GM23338 (cell line): ENCODE results near the gene TMEM234.

ENCODE experiments used
- CREB1 ChIP-seq: fragments of 250-450 bp; sonication (Bioruptor Pico); IDR thresholded peaks from 2 replicates; pipeline ENCODE4 v1.5.0; 2020; ENCODE audit warnings: low read depth, mild to moderate bottlenecking, moderate library complexity
- EZH2 ChIP-seq: fragments of 200-600 bp; sonication (generic); IDR thresholded peaks from one replicate; pipeline ENCODE4 v1.8.0; 2017; ENCODE audit warnings: antibody characterized with exemption, mild to moderate bottlenecking, low read depth; ENCODE audit not compliant: unreplicated experiment
- EZH2phosphoT487 ChIP-seq: fragments of 200-600 bp; sonication (generic); IDR thresholded peaks from one replicate; pipeline ENCODE4 v1.8.1; 2018; ENCODE audit warnings: antibody characterized with exemption; ENCODE audit not compliant: unreplicated experiment
- JUNB ChIP-seq: IDR thresholded peaks from one replicate; pipeline ENCODE4 v1.6.1; 2016; ENCODE audit warnings: antibody characterized with exemption; ENCODE audit not compliant: unreplicated experiment
- NANOG ChIP-seq: IDR thresholded peaks from 2 replicates; pipeline ENCODE4 v1.6.1; 2016; ENCODE audit warnings: antibody characterized with exemption, borderline replicate concordance
- POLR2AphosphoS5 ChIP-seq: IDR thresholded peaks from 2 replicates; pipeline ENCODE4 v1.6.1; 2016; ENCODE audit warnings: antibody characterized with exemption, low read depth
- REST ChIP-seq: IDR thresholded peaks from one replicate; pipeline ENCODE4 v1.6.1; 2018; ENCODE audit warnings: antibody characterized with exemption; ENCODE audit not compliant: unreplicated experiment
- STAT1 ChIP-seq: IDR thresholded peaks from one replicate; pipeline ENCODE4 v1.6.1; 2016; ENCODE audit warnings: antibody characterized with exemption; ENCODE audit not compliant: unreplicated experiment
- ZNF114 ChIP-seq: fragments of 250-450 bp; sonication (Bioruptor Pico); IDR thresholded peaks from 2 replicates; pipeline ENCODE4 v1.5.0; 2020; ENCODE audit warnings: mild to moderate bottlenecking, moderate library complexity
- ZNF331 ChIP-seq: fragments of 250-450 bp; sonication (Bioruptor Pico); IDR thresholded peaks from 2 replicates; pipeline ENCODE4 v1.5.0; 2020; ENCODE audit warnings: low read depth, mild to moderate bottlenecking, moderate library complexity
- ZNF462 ChIP-seq: fragments of 250-450 bp; sonication (Bioruptor Pico); IDR thresholded peaks from 2 replicates; pipeline ENCODE4 v1.5.0; 2020; ENCODE audit warnings: mild to moderate bottlenecking, moderate library complexity
- TF ChIP-seq, protein P1 (sequence below), 2 experiments: fragments of 200-600 bp in 1 of 2; sonication (generic) in 1 of 2; conservative IDR thresholded peaks; 2 replicates each; pipeline versions ENCODE4 v1.5.1 to v1.6.1; 2016 to 2017; ENCODE audit warnings: antibody characterized with exemption in 2 of 2, low read depth in 2 of 2, mild to moderate bottlenecking in 2 of 2, moderate library complexity in 1 of 2
- TF ChIP-seq, protein P2 (sequence below): IDR thresholded peaks from 2 replicates; pipeline ENCODE4 v1.6.1; 2016; ENCODE audit warnings: antibody characterized with exemption

DNA sequence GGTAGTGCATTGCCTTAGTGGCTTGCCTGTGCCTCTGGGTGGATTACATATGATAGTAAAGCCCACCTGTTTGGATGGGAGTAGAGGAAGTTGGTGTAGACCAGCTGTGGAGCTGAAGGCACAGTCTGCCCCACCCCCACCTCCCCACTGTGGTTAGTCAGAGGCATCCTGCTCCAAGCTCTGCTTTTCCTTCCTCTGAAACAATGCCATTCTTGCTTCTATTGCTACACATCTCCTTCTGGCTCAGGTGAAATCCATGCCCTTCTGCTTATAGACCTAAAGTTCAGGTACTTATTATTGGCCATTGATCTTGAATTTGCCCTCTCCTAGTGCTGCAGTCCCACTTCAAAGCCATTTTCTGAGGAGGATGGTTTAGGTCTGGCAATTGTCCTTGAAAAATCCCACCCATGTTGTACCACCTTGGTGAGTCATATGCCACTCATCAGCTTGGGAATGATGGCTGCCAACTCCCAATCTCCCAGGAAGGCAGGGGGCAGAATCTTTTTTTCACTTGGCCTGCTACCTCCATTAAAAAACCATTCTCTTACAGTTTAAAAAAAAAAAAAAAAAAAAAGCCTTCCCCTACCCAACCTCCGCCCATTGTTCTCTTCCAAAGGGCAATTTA is 49.4 kb downstream of the TMEM234 start:
- TF ChIP-seq, protein P1, sequence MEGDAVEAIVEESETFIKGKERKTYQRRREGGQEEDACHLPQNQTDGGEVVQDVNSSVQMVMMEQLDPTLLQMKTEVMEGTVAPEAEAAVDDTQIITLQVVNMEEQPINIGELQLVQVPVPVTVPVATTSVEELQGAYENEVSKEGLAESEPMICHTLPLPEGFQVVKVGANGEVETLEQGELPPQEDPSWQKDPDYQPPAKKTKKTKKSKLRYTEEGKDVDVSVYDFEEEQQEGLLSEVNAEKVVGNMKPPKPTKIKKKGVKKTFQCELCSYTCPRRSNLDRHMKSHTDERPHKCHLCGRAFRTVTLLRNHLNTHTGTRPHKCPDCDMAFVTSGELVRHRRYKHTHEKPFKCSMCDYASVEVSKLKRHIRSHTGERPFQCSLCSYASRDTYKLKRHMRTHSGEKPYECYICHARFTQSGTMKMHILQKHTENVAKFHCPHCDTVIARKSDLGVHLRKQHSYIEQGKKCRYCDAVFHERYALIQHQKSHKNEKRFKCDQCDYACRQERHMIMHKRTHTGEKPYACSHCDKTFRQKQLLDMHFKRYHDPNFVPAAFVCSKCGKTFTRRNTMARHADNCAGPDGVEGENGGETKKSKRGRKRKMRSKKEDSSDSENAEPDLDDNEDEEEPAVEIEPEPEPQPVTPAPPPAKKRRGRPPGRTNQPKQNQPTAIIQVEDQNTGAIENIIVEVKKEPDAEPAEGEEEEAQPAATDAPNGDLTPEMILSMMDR (conservative IDR thresholded peaks at IDR 0.05; ENCODE audit: low read depth in 2 of 2) = no peak
- TF ChIP-seq EZH2 (no peak), REST (no peak), EZH2phosphoT487 (no peak), NANOG (no peak), POLR2AphosphoS5 (no peak), CREB1 (CRISPR knock-in tag) (no peak), JUNB (no peak), STAT1 (no peak), ZNF331 (CRISPR knock-in tag) (no peak), ZNF114 (no peak), ZNF462 (CRISPR knock-in tag) (no peak)
- TF ChIP-seq, protein P2, sequence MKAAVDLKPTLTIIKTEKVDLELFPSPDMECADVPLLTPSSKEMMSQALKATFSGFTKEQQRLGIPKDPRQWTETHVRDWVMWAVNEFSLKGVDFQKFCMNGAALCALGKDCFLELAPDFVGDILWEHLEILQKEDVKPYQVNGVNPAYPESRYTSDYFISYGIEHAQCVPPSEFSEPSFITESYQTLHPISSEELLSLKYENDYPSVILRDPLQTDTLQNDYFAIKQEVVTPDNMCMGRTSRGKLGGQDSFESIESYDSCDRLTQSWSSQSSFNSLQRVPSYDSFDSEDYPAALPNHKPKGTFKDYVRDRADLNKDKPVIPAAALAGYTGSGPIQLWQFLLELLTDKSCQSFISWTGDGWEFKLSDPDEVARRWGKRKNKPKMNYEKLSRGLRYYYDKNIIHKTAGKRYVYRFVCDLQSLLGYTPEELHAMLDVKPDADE = no peak
